ENCODE measurements around the gene UBXN1. TPM values are rescaled to one million over a fixed set of nuclear protein-coding genes. Genes with fewer than 3 reads are reported as not detected.

UBXN1 gene, protein sequence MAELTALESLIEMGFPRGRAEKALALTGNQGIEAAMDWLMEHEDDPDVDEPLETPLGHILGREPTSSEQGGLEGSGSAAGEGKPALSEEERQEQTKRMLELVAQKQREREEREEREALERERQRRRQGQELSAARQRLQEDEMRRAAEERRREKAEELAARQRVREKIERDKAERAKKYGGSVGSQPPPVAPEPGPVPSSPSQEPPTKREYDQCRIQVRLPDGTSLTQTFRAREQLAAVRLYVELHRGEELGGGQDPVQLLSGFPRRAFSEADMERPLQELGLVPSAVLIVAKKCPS
- total RNA-seq: 204 TPM
- polyA plus RNA-seq: 100 to 1,000 TPM; 221 to 252 (median 236) TPM

DNA sequence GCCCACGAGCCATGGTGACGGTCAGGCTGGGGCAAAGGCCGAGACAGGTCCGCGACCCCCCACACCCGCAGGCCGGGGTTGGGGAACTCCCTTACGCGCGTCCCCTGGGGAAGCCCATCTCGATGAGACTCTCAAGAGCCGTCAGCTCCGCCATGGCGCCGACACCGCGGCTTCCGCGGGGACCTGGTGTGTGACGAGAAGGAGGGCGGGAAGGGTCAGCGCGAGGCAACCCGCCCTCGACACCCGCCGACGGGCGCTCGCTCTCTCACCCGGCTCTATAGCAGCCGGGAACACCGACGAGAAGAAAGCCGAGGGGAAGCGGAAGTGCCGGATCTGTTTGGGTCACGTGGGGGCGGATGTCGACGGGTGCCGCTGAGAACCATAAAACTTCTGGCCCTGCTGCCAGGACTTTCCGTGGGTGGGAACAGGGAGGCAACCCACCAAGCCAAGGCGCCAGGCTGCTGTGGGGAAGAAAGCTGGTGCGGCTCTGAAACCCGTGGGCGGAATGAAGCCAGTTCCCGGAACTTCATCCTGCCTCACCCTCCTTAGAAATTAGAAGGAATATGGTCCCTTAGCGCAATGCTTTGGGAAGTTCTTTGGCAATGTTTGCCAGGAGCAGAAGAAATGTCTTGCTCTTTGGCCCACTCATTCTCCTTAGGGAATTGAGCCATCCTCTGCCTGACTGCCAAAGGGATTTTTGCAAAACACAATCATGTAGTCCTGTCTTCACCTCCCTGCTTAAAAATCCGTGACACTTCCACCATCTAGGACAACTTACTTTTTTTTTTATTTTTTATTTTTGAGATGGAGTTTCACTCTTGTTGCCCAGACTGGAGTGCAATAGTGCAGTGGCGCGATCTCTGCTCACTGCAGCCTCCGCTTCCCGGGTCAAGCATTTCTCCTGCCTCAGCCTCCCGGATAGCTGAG, at the start of gene UBXN1:
TSS of gene UBXN1 (minus strand) at position 304 of the 927 bp plus-strand sequence. CDS start at position 154, 150 bp downstream.
- Histone ChIP-seq H3K36me3 (ENCODE audit: control insufficient read depth, insufficient read depth, low read length) (peaks cover 24% of the 10 kb centered on the region), H3K4me1 (ENCODE audit: control insufficient read depth, insufficient read depth, low read length, poor library complexity, severe bottlenecking) (peaks cover 29% of the 10 kb centered on the region), H3K27ac (ENCODE audit: insufficient read depth, low read length, poor library complexity, severe bottlenecking) (peak within 1 kb of the TSS; percentile 95), H3K4me3 (ENCODE audit: low read depth, low read length) (peak within 1 kb of the TSS; percentile 90), H3K27me3 (ENCODE audit: control insufficient read depth, insufficient read depth, low read length) (no peaks in the 10 kb centered on the region), H3K9me3 (ENCODE audit: control insufficient read depth in 2 of 2, low read length in 2 of 2) (no peaks in the 10 kb centered on the region)
- Mint-ChIP-seq H3K27me3 (no peaks in the 10 kb centered on the region), H3K27ac (peak within 1 kb of the TSS; percentile 93 to 96 (median 96)), H3K4me3 (peak within 1 kb of the TSS; percentile 91 to 97 (median 94)), H3K36me3 (peaks cover 18% of the 10 kb centered on the region), H3K9me3 (no peaks in the 10 kb centered on the region), H3K4me1 (peaks cover 5 to 43% (median 28%) of the 10 kb centered on the region in 4 donors)
- DNase-seq (peak; percentile 81 to 89 (median 81)), ATAC-seq (ENCODE audit: low read depth in 2 of 2) (peak; percentile 84 to 87)

DNA sequence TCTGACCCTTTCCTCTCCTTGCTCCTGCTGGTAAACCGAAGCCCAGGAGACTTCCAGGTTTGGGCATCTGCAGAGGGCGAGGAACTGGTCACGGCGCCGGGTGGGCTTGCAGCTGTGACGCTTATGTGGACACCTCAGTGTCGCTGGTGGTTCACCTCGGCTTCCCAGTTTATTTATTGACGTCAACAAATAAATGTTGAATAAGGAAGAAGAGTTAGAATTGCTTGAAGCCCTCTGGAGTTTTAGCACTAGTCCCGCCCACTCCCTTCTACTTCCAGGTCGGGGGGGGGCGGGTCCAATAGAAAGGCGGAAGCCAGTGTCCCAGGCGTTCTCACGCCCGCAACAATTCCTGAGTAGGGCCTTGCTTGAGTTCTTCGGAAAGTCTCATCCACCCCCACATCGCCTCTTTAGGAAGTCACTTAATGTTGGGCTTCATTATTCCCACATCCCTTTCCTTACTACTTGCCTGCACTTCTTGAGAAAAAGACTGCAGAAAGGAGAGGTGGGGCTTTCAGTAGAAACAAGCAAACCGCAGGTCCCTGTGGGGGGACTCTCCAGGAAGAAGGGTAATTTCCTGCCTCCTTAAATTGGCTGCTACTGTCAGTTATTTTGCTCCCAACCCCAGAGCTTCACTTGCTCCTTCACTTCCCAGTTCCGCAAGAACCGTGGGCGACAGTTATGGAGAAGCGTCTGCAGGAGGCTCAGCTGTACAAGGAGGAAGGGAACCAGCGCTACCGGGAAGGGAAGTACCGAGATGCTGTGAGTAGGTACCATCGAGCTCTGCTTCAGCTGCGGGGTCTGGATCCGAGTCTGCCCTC, 49.5 kb upstream of the UBXN1 start, which contains the start of gene TTC9C:
TSS of gene TTC9C (plus strand) at position 316 of the 818 bp plus-strand sequence. CDS start at position 679, 363 bp downstream.
- Mint-ChIP-seq H3K36me3 (peaks cover 21% of the 10 kb centered on the region), H3K9me3 (peaks cover 0 to 1% (median 0%) of the 10 kb centered on the region in 7 donors), H3K4me1 (peaks cover 29 to 61% (median 42%) of the 10 kb centered on the region in 4 donors), H3K4me3 (peak within 1 kb of the TSS; percentile 94 to 99 (median 96)), H3K27ac (peak within 1 kb of the TSS; percentile 92 to 100 (median 99)), H3K27me3 (peaks cover 13% of the 10 kb centered on the region)
- Histone ChIP-seq H3K27me3 (ENCODE audit: control insufficient read depth, insufficient read depth, low read length) (no peaks in the 10 kb centered on the region), H3K9me3 (ENCODE audit: control insufficient read depth in 2 of 2, low read length in 2 of 2) (no peaks in the 10 kb centered on the region), H3K36me3 (ENCODE audit: control insufficient read depth, insufficient read depth, low read length) (peaks cover 21% of the 10 kb centered on the region), H3K27ac (ENCODE audit: insufficient read depth, low read length, poor library complexity, severe bottlenecking) (peak within 1 kb of the TSS; percentile 97), H3K4me1 (ENCODE audit: control insufficient read depth, insufficient read depth, low read length, poor library complexity, severe bottlenecking) (peaks cover 57% of the 10 kb centered on the region), H3K4me3 (ENCODE audit: low read depth, low read length) (peak within 1 kb of the TSS; percentile 99)
- ATAC-seq (ENCODE audit: low read depth in 2 of 2): peak; percentile 27 to 34
- DNase-seq: peak; percentile 81 to 92 (median 87)

- no peaks in the 10 kb centered on the region for H3K27me3 ChIP-seq (ENCODE audit: control insufficient read depth, insufficient read depth, low read length)
- Mint-ChIP-seq H3K27ac (peak overlapping the region; percentile 92 to 100 (median 99)), H3K4me1 (peaks cover 24 to 61% (median 38%) of the 10 kb centered on the region in 4 donors), H3K4me3 (peak overlapping the region; percentile 94 to 99 (median 96)), H3K27me3 (peaks cover 13% of the 10 kb centered on the region), H3K36me3 (peaks cover 17% of the 10 kb centered on the region), H3K9me3 (peaks cover 0 to 1% (median 0%) of the 10 kb centered on the region in 7 donors)
- no peaks in the 10 kb centered on the region for H3K9me3 ChIP-seq (ENCODE audit: control insufficient read depth in 2 of 2, low read length in 2 of 2)
- H3K27ac ChIP-seq (ENCODE audit: insufficient read depth, low read length, poor library complexity, severe bottlenecking): peak overlapping the region; percentile 97
- DNase-seq (peak; percentile 83 to 97 (median 96)), ATAC-seq (ENCODE audit: low read depth in 2 of 2) (peak; percentile 60 to 61)
- peaks cover 21% of the 10 kb centered on the region for H3K36me3 ChIP-seq (ENCODE audit: control insufficient read depth, insufficient read depth, low read length)
- H3K4me1 ChIP-seq (ENCODE audit: control insufficient read depth, insufficient read depth, low read length, poor library complexity, severe bottlenecking): peaks cover 56% of the 10 kb centered on the region
- peak overlapping the region; percentile 99 for H3K4me3 ChIP-seq (ENCODE audit: low read depth, low read length)
These were observed 48.9 kb upstream of the UBXN1 start for GRCh38 chr11:62727872-62728170.

- Histone ChIP-seq H3K27ac (ENCODE audit: insufficient read depth, low read length, poor library complexity, severe bottlenecking) (peak within 1 kb of the TSS; percentile 97), H3K27me3 (ENCODE audit: control insufficient read depth, insufficient read depth, low read length) (no peaks in the 10 kb centered on the region), H3K9me3 (ENCODE audit: control insufficient read depth in 2 of 2, low read length in 2 of 2) (no peaks in the 10 kb centered on the region), H3K36me3 (ENCODE audit: control insufficient read depth, insufficient read depth, low read length) (peaks cover 25% of the 10 kb centered on the region), H3K4me1 (ENCODE audit: control insufficient read depth, insufficient read depth, low read length, poor library complexity, severe bottlenecking) (peaks cover 52% of the 10 kb centered on the region), H3K4me3 (ENCODE audit: low read depth, low read length) (peak within 1 kb of the TSS; percentile 99)
- Mint-ChIP-seq H3K4me1 (peaks cover 23 to 63% (median 38%) of the 10 kb centered on the region in 4 donors), H3K9me3 (peaks cover 0 to 1% (median 0%) of the 10 kb centered on the region in 7 donors), H3K27me3 (peaks cover 13% of the 10 kb centered on the region), H3K4me3 (peak within 1 kb of the TSS; percentile 94 to 99 (median 96)), H3K27ac (peak within 1 kb of the TSS; percentile 92 to 100 (median 99)), H3K36me3 (peaks cover 22% of the 10 kb centered on the region)
- ATAC-seq (ENCODE audit: low read depth in 2 of 2) (peak; percentile 81 to 82), DNase-seq (peak; percentile 99 to 100 (median 100))
These were observed 48.4 kb upstream of the UBXN1 start, which contains the start of gene HNRNPUL2 for GRCh38 chr11:62727165-62727871. Gene HNRNPUL2 (minus strand): TSS chr11:62727457. CDS start chr11:62727156, 301 bp downstream.

DNA sequence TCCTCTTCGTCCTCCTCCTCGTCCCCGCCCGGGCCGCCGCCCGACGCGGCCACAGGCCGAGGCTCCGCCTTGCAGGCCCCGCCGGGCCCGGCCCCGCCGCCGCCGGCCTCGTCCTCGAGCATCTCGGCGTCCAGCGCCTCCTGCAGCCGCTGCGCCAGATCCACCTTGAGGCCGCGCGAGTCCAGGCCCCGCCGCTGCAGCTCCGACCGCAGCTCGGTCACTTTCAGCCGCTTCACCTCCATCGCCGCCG, 48.0 kb upstream of the UBXN1 start:
- Histone ChIP-seq H3K9me3 (ENCODE audit: control insufficient read depth in 2 of 2, low read length in 2 of 2) (no peaks in the 10 kb centered on the region), H3K4me3 (ENCODE audit: low read depth, low read length) (no peak overlapping the region), H3K27ac (ENCODE audit: insufficient read depth, low read length, poor library complexity, severe bottlenecking) (peak overlapping the region; percentile 97), H3K27me3 (ENCODE audit: control insufficient read depth, insufficient read depth, low read length) (no peaks in the 10 kb centered on the region), H3K4me1 (ENCODE audit: control insufficient read depth, insufficient read depth, low read length, poor library complexity, severe bottlenecking) (peaks cover 52% of the 10 kb centered on the region), H3K36me3 (ENCODE audit: control insufficient read depth, insufficient read depth, low read length) (peaks cover 29% of the 10 kb centered on the region)
- DNase-seq (no peak), ATAC-seq (ENCODE audit: low read depth in 2 of 2) (peak; percentile 1)
- H3K36me3 Mint-ChIP-seq: peaks cover 26% of the 10 kb centered on the region
- H3K27me3 Mint-ChIP-seq: peaks cover 13% of the 10 kb centered on the region
- peaks cover 23 to 68% (median 42%) of the 10 kb centered on the region in 4 donors for H3K4me1 Mint-ChIP-seq
- peak overlapping the region; percentile 94 to 99 (median 96) for H3K4me3 Mint-ChIP-seq
- H3K27ac Mint-ChIP-seq: peak overlapping the region in 2 of 3 donors; percentile 92 to 100
- peaks cover 0 to 1% (median 0%) of the 10 kb centered on the region in 7 donors for H3K9me3 Mint-ChIP-seq

DNA sequence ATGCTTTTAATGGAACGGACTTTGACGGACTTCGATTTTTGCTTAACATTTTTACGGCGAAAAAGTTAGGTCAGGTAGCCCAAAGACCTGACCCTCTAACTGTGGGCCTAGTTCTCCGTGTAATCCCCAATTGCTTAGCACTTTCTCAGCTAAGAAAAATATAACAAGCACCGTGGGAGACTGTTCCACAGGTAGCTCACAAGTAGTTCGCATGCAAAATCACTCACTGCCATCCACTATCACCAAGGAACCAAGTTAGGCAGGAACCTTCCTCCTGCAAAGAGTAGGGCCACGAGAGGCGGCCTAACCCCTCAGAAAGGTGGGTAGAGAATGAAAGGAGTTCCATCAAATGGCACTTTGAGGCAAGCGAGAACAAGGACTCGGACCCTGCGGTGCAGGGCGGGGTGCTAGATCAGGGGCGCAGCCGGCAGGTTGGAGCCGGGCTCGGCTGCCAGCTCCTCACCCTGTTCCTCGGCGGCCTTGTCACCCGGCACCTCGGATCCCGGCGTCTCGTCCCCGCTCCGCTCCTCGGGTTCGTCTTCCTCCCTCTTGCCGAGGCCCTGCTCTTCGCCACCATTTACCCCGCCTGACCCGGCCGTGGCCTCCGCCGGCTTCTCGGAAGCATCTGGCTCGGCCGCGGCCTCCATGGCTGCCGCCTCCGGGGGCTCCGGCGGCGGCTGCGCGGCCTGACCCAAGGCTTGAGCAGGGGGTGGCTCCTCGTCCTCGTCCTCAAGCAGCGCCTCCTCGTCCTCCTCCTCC, 47.5 kb upstream of the UBXN1 start:
- Mint-ChIP-seq H3K4me1 (peaks cover 23 to 70% (median 43%) of the 10 kb centered on the region in 4 donors), H3K36me3 (peaks cover 31% of the 10 kb centered on the region), H3K27ac (peak overlapping the region; percentile 79 to 92 (median 80)), H3K9me3 (peaks cover 0 to 1% (median 0%) of the 10 kb centered on the region in 7 donors), H3K4me3 (peak overlapping the region; percentile 94 to 96 (median 96)), H3K27me3 (peaks cover 13% of the 10 kb centered on the region)
- DNase-seq (peak in 1 of 3 donors; percentile 35), ATAC-seq (ENCODE audit: low read depth in 2 of 2) (no peak)
- Histone ChIP-seq H3K27ac (ENCODE audit: insufficient read depth, low read length, poor library complexity, severe bottlenecking) (peak overlapping the region; percentile 97), H3K27me3 (ENCODE audit: control insufficient read depth, insufficient read depth, low read length) (no peaks in the 10 kb centered on the region), H3K4me3 (ENCODE audit: low read depth, low read length) (peak overlapping the region; percentile 90), H3K36me3 (ENCODE audit: control insufficient read depth, insufficient read depth, low read length) (peaks cover 34% of the 10 kb centered on the region), H3K4me1 (ENCODE audit: control insufficient read depth, insufficient read depth, low read length, poor library complexity, severe bottlenecking) (peaks cover 49% of the 10 kb centered on the region), H3K9me3 (ENCODE audit: control insufficient read depth in 2 of 2, low read length in 2 of 2) (no peaks in the 10 kb centered on the region)
